GM12872 (cell line): Measurements from ENCODE around the gene MCC.

Source experiments
- CTCF ChIP-seq: IDR thresholded peaks from 3 replicates; pipeline ENCODE4 v1.5.1; 2011; ENCODE audit warnings: low read depth, mild to moderate bottlenecking, low read length, moderate library complexity; ENCODE audit not compliant: insufficient read depth

The MCC gene

GRCh38 chr5:113103330-113103729, 384.9 kb downstream of the MCC start:
- no peak for TF ChIP-seq CTCF

GRCh38 chr5:113102121-113102531, 386.1 kb downstream of the MCC start:
- no peak for TF ChIP-seq CTCF

GRCh38 chr5:113100981-113101380, 387.3 kb downstream of the MCC start:
- no peak for TF ChIP-seq CTCF

- TF ChIP-seq CTCF = no peak
Observed at GRCh38 chr5:113099822-113100221, 388.4 kb downstream of the MCC start.

GRCh38 chr5:113098378-113098777, 389.9 kb downstream of the MCC start:
- TF ChIP-seq CTCF = no peak

- no peak for TF ChIP-seq CTCF
Observed at GRCh38 chr5:113095831-113096230, 392.4 kb downstream of the MCC start.

GRCh38 chr5:113093558-113093957, 394.7 kb downstream of the MCC start:
- TF ChIP-seq CTCF = no peak

GRCh38 chr5:113092683-113093082, 395.6 kb downstream of the MCC start:
- no peak for TF ChIP-seq CTCF
